HepG2 (cell line): ENCODE results near the gene ACAP1. TPM values are rescaled to one million over a fixed set of nuclear protein-coding genes. Genes with fewer than 3 reads are reported as not detected.

Experiments
- ATAC-seq: fragments of 200-7000 bp; cut with Tn5 transposase; 3 replicates; pipeline ENCODE4 v1.9.1; 2020; ENCODE audit warnings: mild to moderate bottlenecking, moderate library complexity
- BruUV-seq: library from RNA; stranded (reverse); fragments of 400-500 nt; replicated peaks from 2 replicates; lab custom pipeline; 2021; lab: Mats Ljungman, UMichigan
- CTCF ChIA-PET: fragments of 300-600 bp; formaldehyde crosslinking; extraction: SDS; loops from one replicate; lab custom pipeline; 2021; ENCODE audit warnings: low total read pairs, inconsistent platforms, low intra/inter-chr PET ratio; lab: Yijun Ruan, JAX
- POLR2A ChIA-PET: fragments of 350-600 bp; sonication (Branson Sonifier 250); formaldehyde crosslinking; loops from one replicate; lab custom pipeline; 2020; ENCODE audit warnings: antibody characterized with exemption, inconsistent platforms; lab: Yijun Ruan, JAX
- DNase-seq: peaks from one replicate; pipeline ENCODE4 v3.0.0-alpha.2; 2015; ENCODE audit warnings: low spot score
- FAIRE-seq: peaks from 3 replicates; lab custom pipeline; 2011; peaks lifted over from hg19 to GRCh38; lab: Jason Lieb, UNC
- H2AFZ ChIP-seq: one replicate; pipeline ENCODE4 v1.6.1; 2011; ENCODE audit warnings: low read length, inconsistent platforms
- H3K27ac ChIP-seq: fragments of 300-600 bp; 3 replicates; pipeline ENCODE4 v1.8.0; 2011; ENCODE audit warnings: mixed run types, mild to moderate bottlenecking, mixed read lengths, low read length, inconsistent platforms; ENCODE audit not compliant: insufficient read depth; ENCODE audit errors: extremely low read length
- H3K27me3 ChIP-seq, 2 experiments: fragments of 200-600 bp in 1 of 2; 2 replicates in 1 of 2; 3 replicates in 1 of 2; pipeline versions ENCODE4 v1.6.0 to v1.8.0; 2011; ENCODE audit warnings: low read length in 2 of 2, mild to moderate bottlenecking in 2 of 2, moderate library complexity in 2 of 2, inconsistent platforms in 1 of 2; ENCODE audit not compliant: insufficient read depth in 2 of 2, control insufficient read depth in 1 of 2
- H3K36me3 ChIP-seq, 2 experiments: fragments of 200-600 bp in 1 of 2; replicated peaks in 1 of 2; 2 replicates in 1 of 2; 3 replicates in 1 of 2; pipeline versions ENCODE4 v1.5.1 to v1.8.0; 2011; ENCODE audit warnings: low read length in 2 of 2, inconsistent platforms in 1 of 2; ENCODE audit not compliant: insufficient read depth in 2 of 2, control insufficient read depth in 1 of 2
- H3K4me1 ChIP-seq: 2 replicates; pipeline ENCODE4 v1.5.1; 2012; ENCODE audit warnings: low read length, inconsistent platforms; ENCODE audit not compliant: insufficient read depth
- H3K4me2 ChIP-seq: 2 replicates; pipeline ENCODE4 v1.6.0; 2011; ENCODE audit warnings: low read depth, low read length, inconsistent platforms
- H3K4me3 ChIP-seq, 3 experiments: fragments of 200-600 bp in 1 of 3; sonication (generic), shearing (Covaris generic) in 1 of 3; replicated peaks in 1 of 3; 2 replicates each; pipeline ENCODE4 v1.5.1; 2011 to 2016; ENCODE audit warnings: low read length in 3 of 3, inconsistent platforms in 2 of 3, low read depth in 2 of 3, mild to moderate bottlenecking in 2 of 3, control low read depth in 1 of 3, mixed read lengths in 1 of 3; ENCODE audit not compliant: insufficient read depth in 1 of 3
- H3K79me2 ChIP-seq: one replicate; pipeline ENCODE4 v1.6.1; 2011; ENCODE audit warnings: low read length, inconsistent platforms; ENCODE audit not compliant: insufficient read depth
- H3K9ac ChIP-seq: 2 replicates; pipeline ENCODE4 v1.6.0; 2011; ENCODE audit warnings: mild to moderate bottlenecking, low read depth, low read length, inconsistent platforms; ENCODE audit not compliant: insufficient read depth
- H3K9me3 ChIP-seq: 2 replicates; pipeline ENCODE4 v1.5.1; 2012; ENCODE audit warnings: mild to moderate bottlenecking, low read length
- H4K20me1 ChIP-seq: 2 replicates; pipeline ENCODE4 v1.6.0; 2011; ENCODE audit warnings: inconsistent platforms, mild to moderate bottlenecking, low read length, moderate library complexity; ENCODE audit not compliant: insufficient read depth
- AKAP8 ChIP-seq: sonication (generic); formaldehyde crosslinking; IDR thresholded peaks from 2 replicates; pipeline ENCODE4 v1.5.1; 2020; ENCODE audit warnings: mild to moderate bottlenecking, missing genetic modification reagents
- ATF7 ChIP-seq, 2 experiments: fragments of 450-650 bp in 1 of 2; sonication (generic) in 1 of 2; formaldehyde crosslinking in 1 of 2; IDR thresholded peaks; 2 replicates each; pipeline versions ENCODE4 v1.4.0 to v1.6.1; 2016 to 2020; ENCODE audit warnings: antibody characterized with exemption in 1 of 2, mild to moderate bottlenecking in 1 of 2, missing genetic modification reagents in 1 of 2
- ATM ChIP-seq: fragments of 450-650 bp; IDR thresholded peaks from 2 replicates; pipeline ENCODE4 v1.7.1; 2017; ENCODE audit warnings: mild to moderate bottlenecking, borderline replicate concordance
- DMAP1 ChIP-seq: IDR thresholded peaks from 2 replicates; pipeline ENCODE4 v1.6.1; 2016
- FOXA1 ChIP-seq, 2 experiments: fragments of 450-650 bp in 1 of 2; sonication (generic) in 1 of 2; formaldehyde crosslinking in 1 of 2; IDR thresholded peaks; 2 replicates each; pipeline versions ENCODE4 v1.4.0 to v1.6.1; 2016 to 2020; ENCODE audit warnings: missing genetic modification reagents in 1 of 2
- HMG20B ChIP-seq: conservative IDR thresholded peaks from 2 replicates; pipeline ENCODE4 v1.6.1; 2016; ENCODE audit warnings: missing genetic modification reagents, missing compliant biosample characterization
- KDM3A ChIP-seq: IDR thresholded peaks from 2 replicates; pipeline ENCODE4 v1.6.1; 2018; ENCODE audit warnings: low read depth, missing compliant biosample characterization
- KLF12 ChIP-seq: sonication (generic); formaldehyde crosslinking; IDR thresholded peaks from 2 replicates; pipeline ENCODE4 v1.4.0; 2020; ENCODE audit warnings: missing genetic modification reagents, borderline replicate concordance
- POGZ ChIP-seq: sonication (generic); formaldehyde crosslinking; IDR thresholded peaks from 2 replicates; pipeline ENCODE4 v1.4.0; 2020; ENCODE audit warnings: mild to moderate bottlenecking, missing genetic modification reagents
- SMAD3 ChIP-seq: sonication (generic); formaldehyde crosslinking; IDR thresholded peaks from 2 replicates; pipeline ENCODE4 v1.4.0; 2020; ENCODE audit warnings: missing genetic modification reagents
- TARDBP ChIP-seq: sonication (generic); formaldehyde crosslinking; IDR thresholded peaks from 2 replicates; pipeline ENCODE4 v1.8.0; 2022; ENCODE audit warnings: mild to moderate bottlenecking, missing genetic modification reagents
- ZNF30 ChIP-seq: sonication (generic); formaldehyde crosslinking; IDR thresholded peaks from 2 replicates; pipeline ENCODE4 v1.5.0; 2020; ENCODE audit warnings: mild to moderate bottlenecking, missing genetic modification reagents
- ZNF501 ChIP-seq: sonication (generic); formaldehyde crosslinking; IDR thresholded peaks from 2 replicates; pipeline ENCODE4 v1.5.1; 2020; ENCODE audit warnings: mild to moderate bottlenecking, moderate library complexity, missing genetic modification reagents
- WGBS: methylation state at CpG from one replicate; pipeline ENCODE4 v1.1.6; 2017; ENCODE audit warnings: low lambda C conversion rate; 5-methylcytosine and 5-hydroxymethylcytosine counted together
- in situ Hi-C: cut with HindIII; loops from 2 replicates; pipeline ENCODE4 v1.10.0; 2017; ENCODE audit warnings: low pct_unique_long_range_greater_than_20kb; ENCODE audit not compliant: extremely low pct_ligation_motif_present
- intact Hi-C: fragments of 100-400 bp; cut with micrococcal nuclease; formaldehyde crosslinking; loops from one replicate; pipeline ENCODE4 v1.10.0; 2022; ENCODE audit not compliant: unreplicated experiment
- polyA plus RNA-seq, 8 experiments: library from polyadenylated mRNA; depleted of rRNA in 3 of 8; stranded (reverse) in 7 of 8; unstranded in 1 of 8; fragments of >200 nt; fragmentation: Illumina TruSeq in 4 of 8; extraction: Trizol in 4 of 8; gene quantifications; 2 replicates each; pipeline versions ENCODE4 v1.2.1 to v1.2.3, GENCODE V29; 2011 to 2016; ENCODE audit warnings: low read depth in 4 of 8, missing spikeins in 1 of 8, mixed read lengths in 1 of 8; ENCODE audit not compliant: insufficient read depth in 1 of 8
- total RNA-seq, 5 experiments: library from RNA; depleted of rRNA; stranded (reverse); fragments of >200 nt; fragmentation: Illumina TruSeq; extraction: Trizol; gene quantifications; 2 replicates each; pipeline ENCODE4 v1.2.3, GENCODE V29; 2016; ENCODE audit warnings: low read depth in 1 of 5
- TF ChIP-seq, protein P1 (sequence below): sonication (generic); formaldehyde crosslinking; conservative IDR thresholded peaks from 2 replicates; pipeline ENCODE4 v1.8.0; 2022; ENCODE audit warnings: missing genetic modification reagents
- TF ChIP-seq, protein P2 (sequence below): sonication (generic); formaldehyde crosslinking; IDR thresholded peaks from 2 replicates; pipeline ENCODE4 v1.4.0; 2020; ENCODE audit warnings: mild to moderate bottlenecking, low read depth, missing genetic modification reagents
- TF ChIP-seq, protein P3 (sequence below): sonication (generic); formaldehyde crosslinking; IDR thresholded peaks from 2 replicates; pipeline ENCODE4 v1.4.0; 2020; ENCODE audit warnings: missing genetic modification reagents

The ACAP1 gene
- total and polyA plus RNA-seq, 2 of the 13 experiments (the other 11 are each of a cell fraction or from before 2014, with no cell fraction given) = 1.3 to 2.5 TPM

DNA sequence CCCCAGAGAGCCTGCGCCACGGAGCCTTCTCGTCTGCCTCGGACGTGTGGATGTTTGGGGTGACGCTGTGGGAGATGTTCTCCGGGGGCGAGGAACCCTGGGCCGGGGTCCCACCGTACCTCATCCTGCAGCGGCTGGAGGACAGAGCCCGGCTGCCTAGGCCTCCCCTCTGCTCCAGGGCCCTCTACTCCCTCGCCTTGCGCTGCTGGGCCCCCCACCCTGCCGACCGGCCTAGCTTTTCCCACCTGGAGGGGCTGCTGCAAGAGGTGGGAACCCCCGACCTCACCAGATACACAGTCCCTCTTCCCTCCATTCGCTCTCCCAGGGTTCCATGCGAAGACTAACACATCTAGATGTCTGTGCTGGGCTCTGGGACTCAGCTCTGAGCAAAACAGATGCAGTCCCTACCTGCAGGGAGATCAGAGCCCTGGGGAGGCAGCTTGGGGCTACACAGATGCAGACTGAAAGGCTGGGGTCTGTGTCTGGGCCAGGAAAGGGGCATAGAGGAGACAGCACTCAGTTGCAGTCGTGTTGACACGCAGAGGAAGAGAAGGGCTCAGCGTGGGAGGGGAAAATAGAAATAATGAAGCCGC, 48.3 kb downstream of the ACAP1 start (continued):
- TF ChIP-seq, protein P1, sequence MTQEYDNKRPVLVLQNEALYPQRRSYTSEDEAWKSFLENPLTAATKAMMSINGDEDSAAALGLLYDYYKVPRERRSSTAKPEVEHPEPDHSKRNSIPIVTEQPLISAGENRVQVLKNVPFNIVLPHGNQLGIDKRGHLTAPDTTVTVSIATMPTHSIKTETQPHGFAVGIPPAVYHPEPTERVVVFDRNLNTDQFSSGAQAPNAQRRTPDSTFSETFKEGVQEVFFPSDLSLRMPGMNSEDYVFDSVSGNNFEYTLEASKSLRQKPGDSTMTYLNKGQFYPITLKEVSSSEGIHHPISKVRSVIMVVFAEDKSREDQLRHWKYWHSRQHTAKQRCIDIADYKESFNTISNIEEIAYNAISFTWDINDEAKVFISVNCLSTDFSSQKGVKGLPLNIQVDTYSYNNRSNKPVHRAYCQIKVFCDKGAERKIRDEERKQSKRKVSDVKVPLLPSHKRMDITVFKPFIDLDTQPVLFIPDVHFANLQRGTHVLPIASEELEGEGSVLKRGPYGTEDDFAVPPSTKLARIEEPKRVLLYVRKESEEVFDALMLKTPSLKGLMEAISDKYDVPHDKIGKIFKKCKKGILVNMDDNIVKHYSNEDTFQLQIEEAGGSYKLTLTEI (CRISPR knock-in tag) = no peak
- TF ChIP-seq AKAP8 (CRISPR knock-in tag) (no peak), FOXA1 (IDR thresholded peaks at IDR 0.05) (no peak), FOXA1 (CRISPR knock-in tag; IDR thresholded peaks at IDR 0.05) (no peak), KDM3A (no peak), ATM (no peak), POGZ (no peak), ZNF501 (CRISPR knock-in tag) (no peak)
- TF ChIP-seq, protein P2, sequence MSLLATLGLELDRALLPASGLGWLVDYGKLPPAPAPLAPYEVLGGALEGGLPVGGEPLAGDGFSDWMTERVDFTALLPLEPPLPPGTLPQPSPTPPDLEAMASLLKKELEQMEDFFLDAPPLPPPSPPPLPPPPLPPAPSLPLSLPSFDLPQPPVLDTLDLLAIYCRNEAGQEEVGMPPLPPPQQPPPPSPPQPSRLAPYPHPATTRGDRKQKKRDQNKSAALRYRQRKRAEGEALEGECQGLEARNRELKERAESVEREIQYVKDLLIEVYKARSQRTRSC (CRISPR knock-in tag) = no peak

DNA sequence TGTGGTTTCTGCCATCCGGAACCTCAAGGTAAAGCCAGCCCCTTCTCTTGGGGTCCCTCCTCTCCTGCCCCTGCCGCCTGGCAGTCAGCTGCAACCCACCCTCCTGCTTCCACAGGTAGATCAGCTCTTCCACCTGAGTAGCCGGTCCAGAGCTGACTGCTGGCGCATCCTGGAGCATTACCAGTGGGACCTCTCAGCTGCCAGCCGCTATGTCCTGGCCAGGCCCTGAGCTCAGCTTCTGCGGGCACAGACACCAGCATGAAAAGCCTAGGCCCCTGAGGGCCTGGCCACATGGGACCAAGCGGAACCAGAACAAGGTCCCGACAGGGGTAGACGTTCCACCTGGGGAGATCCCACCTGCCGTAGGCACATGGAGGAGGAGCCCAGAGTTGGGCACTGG, 52.5 kb downstream of the ACAP1 start:
- ATAC-seq (no peak), DNase-seq (no peak), FAIRE-seq (no peak)
- peaks cover 0 to 2% of the 10 kb centered on the region in 2 experiments; a peak in 2 of 5 replicates for H3K36me3 ChIP-seq
- H4K20me1 ChIP-seq = no peaks in the 10 kb centered on the region
- in situ Hi-C loops (no loop called here), intact Hi-C loops (no loop called here)
- peaks cover 7% of the 10 kb centered on the region; the same call in 1 of the 2 replicates for H3K4me1 ChIP-seq
- H3K9ac ChIP-seq = no peak overlapping the region
- H3K4me2 ChIP-seq = no peak overlapping the region
- no peaks in the 10 kb centered on the region for H3K9me3 ChIP-seq
- no peak overlapping the region for H2AFZ ChIP-seq
- no peaks in the 10 kb centered on the region for H3K79me2 ChIP-seq
- POLR2A ChIA-PET = interaction anchor here (2.4 kb wide), 1 partner anchor 15 kb away, joined by 12 read pairs; the partner anchor contains the start of gene TMEM256
- H3K4me3 ChIP-seq = no peak overlapping the region
- CTCF ChIA-PET = no interaction called here
- no peak overlapping the region for H3K27ac ChIP-seq
- no TSS peak for BruUV-seq
- H3K27me3 ChIP-seq = no peaks in the 10 kb centered on the region
- WGBS = 87% methylated on average over 3 of the region's 10 CpGs
- TF ChIP-seq KLF12 (CRISPR knock-in tag) (no peak), DMAP1 (CRISPR knock-in tag) (no peak), HMG20B (CRISPR knock-in tag) (no peak), ZNF30 (no peak), SMAD3 (no peak), TARDBP (CRISPR knock-in tag) (no peak), ATF7 (IDR thresholded peaks at IDR 0.05) (no peak), ATF7 (CRISPR knock-in tag; IDR thresholded peaks at IDR 0.05) (no peak)
- TF ChIP-seq, protein P3, sequence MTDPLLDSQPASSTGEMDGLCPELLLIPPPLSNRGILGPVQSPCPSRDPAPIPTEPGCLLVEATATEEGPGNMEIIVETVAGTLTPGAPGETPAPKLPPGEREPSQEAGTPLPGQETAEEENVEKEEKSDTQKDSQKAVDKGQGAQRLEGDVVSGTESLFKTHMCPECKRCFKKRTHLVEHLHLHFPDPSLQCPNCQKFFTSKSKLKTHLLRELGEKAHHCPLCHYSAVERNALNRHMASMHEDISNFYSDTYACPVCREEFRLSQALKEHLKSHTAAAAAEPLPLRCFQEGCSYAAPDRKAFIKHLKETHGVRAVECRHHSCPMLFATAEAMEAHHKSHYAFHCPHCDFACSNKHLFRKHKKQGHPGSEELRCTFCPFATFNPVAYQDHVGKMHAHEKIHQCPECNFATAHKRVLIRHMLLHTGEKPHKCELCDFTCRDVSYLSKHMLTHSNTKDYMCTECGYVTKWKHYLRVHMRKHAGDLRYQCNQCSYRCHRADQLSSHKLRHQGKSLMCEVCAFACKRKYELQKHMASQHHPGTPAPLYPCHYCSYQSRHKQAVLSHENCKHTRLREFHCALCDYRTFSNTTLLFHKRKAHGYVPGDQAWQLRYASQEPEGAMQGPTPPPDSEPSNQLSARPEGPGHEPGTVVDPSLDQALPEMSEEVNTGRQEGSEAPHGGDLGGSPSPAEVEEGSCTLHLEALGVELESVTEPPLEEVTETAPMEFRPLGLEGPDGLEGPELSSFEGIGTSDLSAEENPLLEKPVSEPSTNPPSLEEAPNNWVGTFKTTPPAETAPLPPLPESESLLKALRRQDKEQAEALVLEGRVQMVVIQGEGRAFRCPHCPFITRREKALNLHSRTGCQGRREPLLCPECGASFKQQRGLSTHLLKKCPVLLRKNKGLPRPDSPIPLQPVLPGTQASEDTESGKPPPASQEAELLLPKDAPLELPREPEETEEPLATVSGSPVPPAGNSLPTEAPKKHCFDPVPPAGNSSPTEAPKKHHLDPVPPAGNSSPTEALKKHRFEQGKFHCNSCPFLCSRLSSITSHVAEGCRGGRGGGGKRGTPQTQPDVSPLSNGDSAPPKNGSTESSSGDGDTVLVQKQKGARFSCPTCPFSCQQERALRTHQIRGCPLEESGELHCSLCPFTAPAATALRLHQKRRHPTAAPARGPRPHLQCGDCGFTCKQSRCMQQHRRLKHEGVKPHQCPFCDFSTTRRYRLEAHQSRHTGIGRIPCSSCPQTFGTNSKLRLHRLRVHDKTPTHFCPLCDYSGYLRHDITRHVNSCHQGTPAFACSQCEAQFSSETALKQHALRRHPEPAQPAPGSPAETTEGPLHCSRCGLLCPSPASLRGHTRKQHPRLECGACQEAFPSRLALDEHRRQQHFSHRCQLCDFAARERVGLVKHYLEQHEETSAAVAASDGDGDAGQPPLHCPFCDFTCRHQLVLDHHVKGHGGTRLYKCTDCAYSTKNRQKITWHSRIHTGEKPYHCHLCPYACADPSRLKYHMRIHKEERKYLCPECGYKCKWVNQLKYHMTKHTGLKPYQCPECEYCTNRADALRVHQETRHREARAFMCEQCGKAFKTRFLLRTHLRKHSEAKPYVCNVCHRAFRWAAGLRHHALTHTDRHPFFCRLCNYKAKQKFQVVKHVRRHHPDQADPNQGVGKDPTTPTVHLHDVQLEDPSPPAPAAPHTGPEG (CRISPR knock-in tag) = no peak
